GM23338 (cell line): Measurements from ENCODE around the gene DPP10. TPM values are rescaled to one million over a fixed set of nuclear protein-coding genes. Genes with fewer than 3 reads are reported as not detected.

Experiments used
- ATAC-seq: fragments of 200-7000 bp; cut with Tn5 transposase; 3 replicates; pipeline ENCODE4 v1.9.1; 2020
- DNase-seq: peaks from one replicate; pipeline ENCODE4 v3.0.0-alpha.2; 2015; ENCODE audit warnings: low spot score
- H2AFZ ChIP-seq: fragments of 200-600 bp; sonication (generic); 2 replicates; pipeline ENCODE4 v1.8.0; 2016; ENCODE audit warnings: antibody characterized with exemption, mild to moderate bottlenecking, moderate library complexity
- H3F3A ChIP-seq: fragments of 200-600 bp; sonication (generic); replicated peaks from 2 replicates; pipeline ENCODE4 v1.8.0; 2017; ENCODE audit warnings: antibody characterized with exemption, mixed run types, low read depth
- H3K27ac ChIP-seq: fragments of 200-600 bp; sonication (generic); 2 replicates; pipeline ENCODE4 v1.6.1; 2016; ENCODE audit warnings: low read depth
- H3K27me3 ChIP-seq: fragments of 200-600 bp; sonication (generic); 2 replicates; pipeline ENCODE4 v1.8.0; 2016; ENCODE audit warnings: mild to moderate bottlenecking, mixed run types, moderate library complexity; ENCODE audit not compliant: insufficient read depth
- H3K36me3 ChIP-seq: fragments of 200-600 bp; sonication (generic); 2 replicates; pipeline ENCODE4 v1.8.0; 2016; ENCODE audit warnings: mild to moderate bottlenecking; ENCODE audit not compliant: insufficient read depth
- H3K4me1 ChIP-seq: fragments of 200-600 bp; sonication (generic); 2 replicates; pipeline ENCODE4 v1.8.0; 2016; ENCODE audit warnings: mild to moderate bottlenecking, moderate library complexity; ENCODE audit not compliant: insufficient read depth
- H3K4me2 ChIP-seq: fragments of 200-600 bp; sonication (generic); 2 replicates; pipeline ENCODE4 v1.7.1; 2017; ENCODE audit warnings: mixed run types
- H3K4me3 ChIP-seq: fragments of 200-600 bp; sonication (generic); 2 replicates; pipeline ENCODE4 v1.6.1; 2016; ENCODE audit warnings: mixed run types
- H3K79me2 ChIP-seq: fragments of 200-600 bp; sonication (generic); replicated peaks from 2 replicates; pipeline ENCODE4 v1.8.0; 2017; ENCODE audit warnings: mild to moderate bottlenecking; ENCODE audit not compliant: insufficient read depth
- H3K9me2 ChIP-seq: fragments of 200-600 bp; sonication (generic); 2 replicates; pipeline ENCODE4 v1.8.0; 2017; ENCODE audit not compliant: insufficient read depth
- H4K20me1 ChIP-seq: fragments of 200-600 bp; sonication (generic); replicated peaks from 2 replicates; pipeline ENCODE4 v1.8.0; 2017; ENCODE audit warnings: mild to moderate bottlenecking; ENCODE audit not compliant: insufficient read depth
- H3K27ac Mint-ChIP-seq: 2 replicates; pipeline ENCODE4 v1.8.0; 2020; ENCODE audit warnings: inconsistent platforms, mild to moderate bottlenecking, moderate library complexity, mixed read lengths
- H3K27me3 Mint-ChIP-seq: 3 replicates; pipeline ENCODE4 v1.8.0; 2022; ENCODE audit warnings: low read depth, mild to moderate bottlenecking, moderate library complexity, mixed read lengths, inconsistent platforms; ENCODE audit not compliant: insufficient read depth, poor library complexity
- H3K36me3 Mint-ChIP-seq: 3 replicates; pipeline ENCODE4 v1.8.0; 2021; ENCODE audit warnings: low read depth, mild to moderate bottlenecking, inconsistent platforms, moderate library complexity, mixed read lengths
- H3K4me1 Mint-ChIP-seq: 3 replicates; pipeline ENCODE4 v1.8.0; 2020; ENCODE audit warnings: mild to moderate bottlenecking, inconsistent platforms, mixed read lengths
- H3K4me3 Mint-ChIP-seq: 3 replicates; pipeline ENCODE4 v1.8.0; 2021; ENCODE audit warnings: moderate library complexity, mild to moderate bottlenecking, inconsistent platforms, mixed read lengths
- H3K9me3 Mint-ChIP-seq: 3 replicates; pipeline ENCODE4 v1.8.0; 2020; ENCODE audit warnings: moderate library complexity, mild to moderate bottlenecking, inconsistent platforms, mixed read lengths
- ETS1 ChIP-seq: IDR thresholded peaks from 2 replicates; pipeline ENCODE4 v1.6.1; 2016; ENCODE audit warnings: antibody characterized with exemption
- EZH2 ChIP-seq: fragments of 200-600 bp; sonication (generic); IDR thresholded peaks from one replicate; pipeline ENCODE4 v1.8.0; 2017; ENCODE audit warnings: antibody characterized with exemption, mild to moderate bottlenecking, low read depth; ENCODE audit not compliant: unreplicated experiment
- REST ChIP-seq: IDR thresholded peaks from one replicate; pipeline ENCODE4 v1.6.1; 2018; ENCODE audit warnings: antibody characterized with exemption; ENCODE audit not compliant: unreplicated experiment
- ZNF462 ChIP-seq: fragments of 250-450 bp; sonication (Bioruptor Pico); IDR thresholded peaks from 2 replicates; pipeline ENCODE4 v1.5.0; 2020; ENCODE audit warnings: mild to moderate bottlenecking, moderate library complexity
- polyA plus RNA-seq: library from polyadenylated mRNA; unstranded; fragments of >200 nt; fragmentation: Nextera tagmentation; extraction: Ambion mirVana; gene quantifications from 2 replicates; pipeline ENCODE4 v1.2.1, GENCODE V29; 2016
- total RNA-seq: library from RNA; depleted of rRNA; stranded (reverse); fragments of >200 nt; shearing (Covaris generic); gene quantifications from 2 replicates; pipeline ENCODE4 v1.2.3, GENCODE V29; 2014

DPP10 gene
- total and polyA plus RNA-seq, 2 experiments from 2014 or later: 3.6 to 14.8 TPM

GRCh38 chr2:115396579-115396978 is 954.1 kb downstream of the DPP10 start:
- Histone ChIP-seq H3K27ac (no peak overlapping the region), H3K4me1 (peaks cover 20% of the 10 kb centered on the region), H3K4me3 (no peak overlapping the region), H2AFZ (no peak overlapping the region), H3F3A (no peaks in the 10 kb centered on the region), H3K27me3 (no peaks in the 10 kb centered on the region), H3K36me3 (no peaks in the 10 kb centered on the region), H3K79me2 (no peaks in the 10 kb centered on the region), H3K9me2 (no peaks in the 10 kb centered on the region), H4K20me1 (no peaks in the 10 kb centered on the region), H3K4me2 (no peak overlapping the region)
- H3K36me3 Mint-ChIP-seq: no peaks in the 10 kb centered on the region
- no peaks in the 10 kb centered on the region for H3K9me3 Mint-ChIP-seq
- no peak overlapping the region for H3K27ac Mint-ChIP-seq
- ATAC-seq: no peak
- peaks cover 26% of the 10 kb centered on the region for H3K4me1 Mint-ChIP-seq
- H3K27me3 Mint-ChIP-seq: no peaks in the 10 kb centered on the region
- no peak overlapping the region for H3K4me3 Mint-ChIP-seq
- TF ChIP-seq ETS1: no peak
- no peak for TF ChIP-seq ZNF462 (CRISPR knock-in tag)
- no peak for TF ChIP-seq EZH2
- no peak for TF ChIP-seq REST
- no peak for DNase-seq
